Calu3 (cell line): ENCODE measurements around the gene HPCAL4. TPM values are rescaled to one million over a fixed set of nuclear protein-coding genes. Genes with fewer than 3 reads are reported as not detected.

Experiments
- BruUV-seq: library from RNA; stranded (reverse); fragments of 400-500 nt; replicated peaks from 2 replicates; lab custom pipeline; 2021; lab: Mats Ljungman, UMichigan
- CTCF ChIA-PET: fragments of 300-600 bp; sonication (Branson Sonifier 250); formaldehyde crosslinking; loops from one replicate; lab custom pipeline; 2022; ENCODE audit warnings: antibody characterized with exemption; lab: Charles Lee
- DNase-seq: peaks from one replicate; pipeline ENCODE4 v3.0.0; 2022
- H3K27ac Mint-ChIP-seq: one replicate; pipeline ENCODE4 v1.8.0; 2022; ENCODE audit warnings: mixed read lengths; ENCODE audit not compliant: unreplicated experiment
- H3K27me3 Mint-ChIP-seq: one replicate; pipeline ENCODE4 v1.8.0; 2022; ENCODE audit warnings: mixed read lengths; ENCODE audit not compliant: unreplicated experiment
- H3K36me3 Mint-ChIP-seq: one replicate; pipeline ENCODE4 v1.8.0; 2022; ENCODE audit warnings: mild to moderate bottlenecking, moderate library complexity, mixed read lengths; ENCODE audit not compliant: insufficient read depth, unreplicated experiment
- H3K4me1 Mint-ChIP-seq: one replicate; pipeline ENCODE4 v1.8.0; 2022; ENCODE audit warnings: mild to moderate bottlenecking, low read depth, mixed read lengths; ENCODE audit not compliant: unreplicated experiment
- H3K4me3 Mint-ChIP-seq: one replicate; pipeline ENCODE4 v1.8.0; 2022; ENCODE audit warnings: mild to moderate bottlenecking, low read depth, moderate library complexity, mixed read lengths; ENCODE audit not compliant: unreplicated experiment
- H3K9me3 Mint-ChIP-seq: one replicate; pipeline ENCODE4 v1.8.0; 2022; ENCODE audit warnings: low read depth, mixed read lengths; ENCODE audit not compliant: unreplicated experiment
- CTCF ChIP-seq: fragments of 200-600 bp; IDR thresholded peaks from one replicate; pipeline ENCODE4 v1.8.0; 2022; ENCODE audit warnings: antibody characterized with exemption; ENCODE audit not compliant: unreplicated experiment
- intact Hi-C: fragments of 100-400 bp; cut with micrococcal nuclease; formaldehyde crosslinking; loops from one replicate; pipeline ENCODE4 v1.10.0; 2022; ENCODE audit not compliant: unreplicated experiment
- total RNA-seq: library from RNA; stranded (reverse); gene quantifications from 2 replicates; pipeline ENCODE4 v1.2.3, GENCODE V29; 2022

The HPCAL4 gene
- total RNA-seq, 1 experiment from 2014 or later = not detected

GRCh38 chr1:39647247-39647646 lies 44.0 kb downstream of the HPCAL4 start:
- Mint-ChIP-seq H3K27ac (no peak overlapping the region), H3K9me3 (no peaks in the 10 kb centered on the region), H3K4me1 (no peaks in the 10 kb centered on the region), H3K27me3 (peaks cover 83% of the 10 kb centered on the region), H3K4me3 (no peak overlapping the region), H3K36me3 (no peaks in the 10 kb centered on the region)
- DNase-seq = no peak
- TF ChIP-seq CTCF = no peak
- no TSS peak for BruUV-seq
- CTCF ChIA-PET = interaction anchor here (0.6 kb wide), 1 partner anchor 8 kb away, joined by 4 read pairs; the partner anchor contains the start of gene HEYL
- intact Hi-C loops = no loop called here

- no peaks in the 10 kb centered on the region for H3K36me3 Mint-ChIP-seq
- peaks cover 85% of the 10 kb centered on the region for H3K27me3 Mint-ChIP-seq
- intact Hi-C loops = no loop called here
- H3K9me3 Mint-ChIP-seq = no peaks in the 10 kb centered on the region
- no peak overlapping the region for H3K4me3 Mint-ChIP-seq
- no peak for TF ChIP-seq CTCF
- BruUV-seq = no TSS peak
- DNase-seq = no peak
- no peak overlapping the region for H3K27ac Mint-ChIP-seq
- CTCF ChIA-PET = interaction anchor here (0.6 kb wide), 1 partner anchor 327 kb away, joined by 5 read pairs; no protein-coding TSS in a partner anchor
- no peaks in the 10 kb centered on the region for H3K4me1 Mint-ChIP-seq
Observed at GRCh38 chr1:39646232-39647081, 44.8 kb downstream of the HPCAL4 start.

GRCh38 chr1:39645411-39646043 lies 45.7 kb downstream of the HPCAL4 start:
- no TSS peak for BruUV-seq
- no peak overlapping the region for H3K4me3 Mint-ChIP-seq
- no peaks in the 10 kb centered on the region for H3K4me1 Mint-ChIP-seq
- CTCF ChIA-PET = no interaction called here
- no peaks in the 10 kb centered on the region for H3K36me3 Mint-ChIP-seq
- DNase-seq = no peak
- no peak for TF ChIP-seq CTCF
- no peaks in the 10 kb centered on the region for H3K9me3 Mint-ChIP-seq
- peaks cover 77% of the 10 kb centered on the region for H3K27me3 Mint-ChIP-seq
- intact Hi-C loops = no loop called here
- H3K27ac Mint-ChIP-seq = no peak overlapping the region

- Mint-ChIP-seq H3K36me3 (no peaks in the 10 kb centered on the region), H3K27ac (no peak overlapping the region), H3K4me3 (no peak overlapping the region), H3K9me3 (no peaks in the 10 kb centered on the region), H3K27me3 (peaks cover 74% of the 10 kb centered on the region), H3K4me1 (no peaks in the 10 kb centered on the region)
- no peak for DNase-seq
- BruUV-seq = no TSS peak
- CTCF ChIA-PET = interaction anchor here (1.0 kb wide), 1 partner anchor 10 kb away, joined by 3 read pairs; no protein-coding TSS in a partner anchor
- intact Hi-C loops = no loop called here
- TF ChIP-seq CTCF = no peak
Observed at GRCh38 chr1:39643705-39644104, 47.5 kb downstream of the HPCAL4 start.
